GM12873 (cell line): ENCODE results near the gene PCCA.

ENCODE experiments used
- CTCF ChIP-seq: IDR thresholded peaks from 2 replicates; pipeline ENCODE4 v1.5.1; 2012; ENCODE audit warnings: low read depth, mild to moderate bottlenecking, moderate library complexity, low read length, control low read depth; ENCODE audit not compliant: insufficient read depth; ENCODE audit errors: missing control alignments

Gene PCCA

GRCh38 chr13:100513987-100514670 is 425.2 kb downstream of the PCCA start:
- no peak for TF ChIP-seq CTCF

DNA sequence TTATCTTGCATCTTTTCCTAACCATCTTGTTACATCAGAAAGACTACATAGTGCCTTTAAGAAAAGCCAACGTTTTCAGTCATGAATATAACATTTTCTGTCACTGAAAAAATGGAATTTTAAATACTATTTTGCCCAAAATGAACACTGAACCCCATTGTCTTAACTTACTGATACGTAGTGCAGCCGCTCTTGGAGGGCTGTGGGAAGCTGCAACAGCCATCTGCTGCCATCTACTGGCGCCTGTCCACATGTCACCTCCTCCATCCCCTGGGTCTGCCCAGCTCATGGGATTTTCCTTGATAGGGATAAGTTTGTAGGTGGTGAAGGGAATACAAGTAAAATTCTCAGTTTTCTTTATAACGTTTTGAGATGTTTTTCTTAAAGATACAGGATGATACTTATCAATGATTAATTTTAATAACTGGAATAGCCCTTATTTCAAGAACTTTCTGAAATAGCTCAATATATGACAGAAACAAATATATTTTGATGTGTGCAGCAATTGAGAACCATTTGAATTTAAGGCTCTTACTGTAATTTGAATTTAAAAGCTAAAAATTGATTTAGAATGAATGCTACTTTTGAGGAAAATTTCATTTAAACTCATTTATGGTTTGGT is 426.0 kb downstream of the PCCA start:
- peak; percentile 91 for TF ChIP-seq CTCF

DNA sequence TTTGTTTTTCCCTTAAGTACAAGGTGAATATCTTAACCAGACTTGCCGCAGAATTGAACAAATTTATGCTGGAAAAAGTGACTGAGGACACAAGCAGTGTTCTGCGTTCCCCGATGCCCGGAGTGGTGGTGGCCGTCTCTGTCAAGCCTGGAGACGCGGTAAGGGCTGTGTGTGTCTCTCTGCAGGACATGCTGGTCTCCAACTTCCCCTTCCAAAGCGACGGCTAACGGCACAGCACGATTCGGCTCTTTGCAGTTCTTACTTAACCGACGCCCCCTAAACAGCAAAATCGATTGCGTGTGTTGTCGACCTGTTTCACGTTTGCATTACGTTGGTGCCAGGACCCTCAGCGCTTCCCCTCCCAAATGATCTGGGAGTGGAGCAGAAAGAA is 426.5 kb downstream of the PCCA start:
- no peak for TF ChIP-seq CTCF

GRCh38 chr13:100517135-100517534 is 428.2 kb downstream of the PCCA start:
- TF ChIP-seq CTCF, result no peak

- TF ChIP-seq CTCF, result no peak
Observed at GRCh38 chr13:100517728-100518127, 428.8 kb downstream of the PCCA start.

GRCh38 chr13:100518394-100519062 is 429.6 kb downstream of the PCCA start:
- TF ChIP-seq CTCF, result no peak

DNA sequence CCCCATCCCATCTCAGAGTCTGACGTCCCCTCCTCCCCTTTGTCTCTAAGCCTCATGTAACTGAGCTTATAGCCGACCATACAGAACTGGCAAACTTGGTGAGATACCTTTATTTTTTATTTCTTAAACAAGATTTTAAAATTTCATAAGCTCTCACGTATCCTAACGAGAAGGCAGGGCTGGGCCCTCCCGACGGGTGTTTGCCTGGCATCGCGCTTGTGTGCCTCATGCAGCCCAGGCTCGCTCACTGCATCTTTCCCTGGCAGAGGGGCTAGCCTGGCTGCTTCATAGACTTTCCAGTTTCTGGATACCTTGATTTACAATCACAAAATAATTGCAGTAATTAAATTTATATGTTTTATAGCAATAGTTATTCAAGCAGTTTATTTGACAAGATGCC is 430.7 kb downstream of the PCCA start:
- TF ChIP-seq CTCF, result no peak
